Measurements from ENCODE around the gene NCAM1.

DNA sequence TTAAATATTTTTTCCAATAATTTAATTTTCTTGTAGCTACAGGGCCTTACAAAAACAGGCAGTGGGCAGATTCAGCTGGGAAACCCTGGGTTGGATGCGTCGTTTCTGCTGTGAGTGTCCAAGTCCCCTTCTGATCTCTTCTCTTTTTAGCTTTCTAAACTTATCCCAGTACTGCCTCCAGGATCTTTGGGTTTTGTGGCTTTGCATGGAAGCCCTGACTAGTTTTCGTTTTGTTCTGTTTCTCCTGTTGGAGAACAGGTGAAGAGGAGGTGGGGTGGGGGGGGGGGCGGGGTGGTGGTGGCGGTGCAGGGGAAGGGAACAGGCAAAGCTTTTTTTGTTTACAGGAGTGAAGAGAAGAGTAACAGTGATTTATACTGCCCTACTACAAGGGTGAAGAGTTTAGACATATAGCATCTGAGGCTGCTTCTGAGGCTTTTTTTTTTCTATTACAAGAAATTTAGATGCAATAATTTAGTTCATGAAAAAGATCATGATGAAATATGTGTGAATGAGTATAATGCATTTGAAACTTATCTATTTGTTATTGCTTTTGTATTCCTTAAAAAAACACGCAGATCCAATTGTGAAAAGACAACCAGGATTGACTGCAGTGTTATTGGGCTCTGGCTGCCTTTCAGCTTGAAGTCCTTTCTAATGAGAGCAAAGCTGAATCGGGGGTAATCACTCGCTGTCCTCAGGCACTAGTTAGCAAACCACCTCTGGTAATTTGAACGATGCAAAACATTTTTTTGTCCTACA is 142.9 kb downstream of the NCAM1 start:
- TF ChIP-seq POLR2AphosphoS5 (IDR thresholded peaks at IDR 0.05; ENCODE audit: control insufficient read depth, insufficient read depth, low read depth, low read length) (no peak), SREBF1 (IDR thresholded peaks at IDR 0.05; ENCODE audit: borderline replicate concordance, low read depth, low read length) (no peak), SNRNP70 (optimal IDR thresholded peaks at IDR 0.05; ENCODE audit: low read depth, low read length) (no peak), TCFL5 (CRISPR knock-in tag; conservative IDR thresholded peaks at IDR 0.05) (no peak), GABPA (tag; conservative IDR thresholded peaks at IDR 0.05; ENCODE audit: low read depth) (no peak), NR3C1 (CRISPR knock-in tag; IDR thresholded peaks at IDR 0.05) (no peak), GATA2 (CRISPR knock-in tag; IDR thresholded peaks at IDR 0.05) (no peak), CHCHD3 (CRISPR knock-in tag; IDR thresholded peaks at IDR 0.05) (no peak), CCNT2 (IDR thresholded peaks at IDR 0.05; ENCODE audit: borderline replicate concordance, extremely low read depth, insufficient read length, low read depth, low read length) (no peak), AFF1 (IDR thresholded peaks at IDR 0.05; ENCODE audit: low read depth in 1 of 2, partially characterized antibody in 2 of 2) (no peak), MTA1 (IDR thresholded peaks at IDR 0.05; ENCODE audit: borderline replicate concordance) (no peak)
- TF ChIP-seq, protein P1, sequence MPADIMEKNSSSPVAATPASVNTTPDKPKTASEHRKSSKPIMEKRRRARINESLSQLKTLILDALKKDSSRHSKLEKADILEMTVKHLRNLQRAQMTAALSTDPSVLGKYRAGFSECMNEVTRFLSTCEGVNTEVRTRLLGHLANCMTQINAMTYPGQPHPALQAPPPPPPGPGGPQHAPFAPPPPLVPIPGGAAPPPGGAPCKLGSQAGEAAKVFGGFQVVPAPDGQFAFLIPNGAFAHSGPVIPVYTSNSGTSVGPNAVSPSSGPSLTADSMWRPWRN (IDR thresholded peaks at IDR 0.05; ENCODE audit: low read depth), result no peak
- TF ChIP-seq, protein P2, sequence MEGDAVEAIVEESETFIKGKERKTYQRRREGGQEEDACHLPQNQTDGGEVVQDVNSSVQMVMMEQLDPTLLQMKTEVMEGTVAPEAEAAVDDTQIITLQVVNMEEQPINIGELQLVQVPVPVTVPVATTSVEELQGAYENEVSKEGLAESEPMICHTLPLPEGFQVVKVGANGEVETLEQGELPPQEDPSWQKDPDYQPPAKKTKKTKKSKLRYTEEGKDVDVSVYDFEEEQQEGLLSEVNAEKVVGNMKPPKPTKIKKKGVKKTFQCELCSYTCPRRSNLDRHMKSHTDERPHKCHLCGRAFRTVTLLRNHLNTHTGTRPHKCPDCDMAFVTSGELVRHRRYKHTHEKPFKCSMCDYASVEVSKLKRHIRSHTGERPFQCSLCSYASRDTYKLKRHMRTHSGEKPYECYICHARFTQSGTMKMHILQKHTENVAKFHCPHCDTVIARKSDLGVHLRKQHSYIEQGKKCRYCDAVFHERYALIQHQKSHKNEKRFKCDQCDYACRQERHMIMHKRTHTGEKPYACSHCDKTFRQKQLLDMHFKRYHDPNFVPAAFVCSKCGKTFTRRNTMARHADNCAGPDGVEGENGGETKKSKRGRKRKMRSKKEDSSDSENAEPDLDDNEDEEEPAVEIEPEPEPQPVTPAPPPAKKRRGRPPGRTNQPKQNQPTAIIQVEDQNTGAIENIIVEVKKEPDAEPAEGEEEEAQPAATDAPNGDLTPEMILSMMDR (IDR thresholded peaks at IDR 0.05 in 2 of 3, conservative IDR thresholded peaks at IDR 0.05 in 1 of 3; ENCODE audit: insufficient read depth in 2 of 3, low read depth in 1 of 3, low read length in 3 of 3), result no peak
- TF ChIP-seq, protein P3, sequence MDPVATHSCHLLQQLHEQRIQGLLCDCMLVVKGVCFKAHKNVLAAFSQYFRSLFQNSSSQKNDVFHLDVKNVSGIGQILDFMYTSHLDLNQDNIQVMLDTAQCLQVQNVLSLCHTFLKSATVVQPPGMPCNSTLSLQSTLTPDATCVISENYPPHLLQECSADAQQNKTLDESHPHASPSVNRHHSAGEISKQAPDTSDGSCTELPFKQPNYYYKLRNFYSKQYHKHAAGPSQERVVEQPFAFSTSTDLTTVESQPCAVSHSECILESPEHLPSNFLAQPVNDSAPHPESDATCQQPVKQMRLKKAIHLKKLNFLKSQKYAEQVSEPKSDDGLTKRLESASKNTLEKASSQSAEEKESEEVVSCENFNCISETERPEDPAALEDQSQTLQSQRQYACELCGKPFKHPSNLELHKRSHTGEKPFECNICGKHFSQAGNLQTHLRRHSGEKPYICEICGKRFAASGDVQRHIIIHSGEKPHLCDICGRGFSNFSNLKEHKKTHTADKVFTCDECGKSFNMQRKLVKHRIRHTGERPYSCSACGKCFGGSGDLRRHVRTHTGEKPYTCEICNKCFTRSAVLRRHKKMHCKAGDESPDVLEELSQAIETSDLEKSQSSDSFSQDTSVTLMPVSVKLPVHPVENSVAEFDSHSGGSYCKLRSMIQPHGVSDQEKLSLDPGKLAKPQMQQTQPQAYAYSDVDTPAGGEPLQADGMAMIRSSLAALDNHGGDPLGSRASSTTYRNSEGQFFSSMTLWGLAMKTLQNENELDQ (CRISPR knock-in tag; IDR thresholded peaks at IDR 0.05; ENCODE audit: borderline replicate concordance), result no peak

Data from K562 (cell line).